HG03066 (cell line): Measurements from ENCODE around the gene BMPR1A.
"Not testable (repeated sequence)": the region's sequence is repeated elsewhere in the genome, so short reads cannot be mapped to it uniquely, and the experiment has no call there.

Experiments
- ATAC-seq: cut with Tn5 transposase; IDR thresholded peaks from one replicate; pipeline ENCODE4 v1.9.1; 2021; ENCODE audit warnings: low read depth; ENCODE audit not compliant: unreplicated experiment

BMPR1A gene

GRCh38 chr10:86931872-86932271 lies 175.5 kb downstream of the BMPR1A start:
- ATAC-seq: no peak

DNA sequence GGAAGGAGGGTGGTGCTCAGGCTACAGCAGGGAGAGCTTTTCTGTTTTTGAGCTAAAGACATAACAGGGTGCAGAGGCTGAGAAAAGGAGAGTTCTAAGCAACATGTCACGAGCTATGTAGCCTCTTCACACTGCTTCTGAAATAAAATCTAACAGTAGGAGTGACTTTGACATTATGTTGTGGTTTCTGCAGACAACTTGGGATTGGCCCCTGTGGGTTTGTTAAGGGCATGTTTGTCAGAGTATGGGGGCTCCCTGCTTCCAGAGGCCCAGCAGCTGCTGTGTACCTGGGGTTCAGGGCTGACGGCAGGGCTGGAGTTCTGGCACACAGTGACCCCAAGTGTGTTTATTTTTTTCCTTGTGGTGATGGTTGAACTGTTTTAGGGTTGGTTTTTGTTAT lies 176.3 kb downstream of the BMPR1A start:
- no peak for ATAC-seq

- not testable (repeated sequence) for ATAC-seq
Observed at GRCh38 chr10:86934162-86934711, 177.8 kb downstream of the BMPR1A start.

DNA sequence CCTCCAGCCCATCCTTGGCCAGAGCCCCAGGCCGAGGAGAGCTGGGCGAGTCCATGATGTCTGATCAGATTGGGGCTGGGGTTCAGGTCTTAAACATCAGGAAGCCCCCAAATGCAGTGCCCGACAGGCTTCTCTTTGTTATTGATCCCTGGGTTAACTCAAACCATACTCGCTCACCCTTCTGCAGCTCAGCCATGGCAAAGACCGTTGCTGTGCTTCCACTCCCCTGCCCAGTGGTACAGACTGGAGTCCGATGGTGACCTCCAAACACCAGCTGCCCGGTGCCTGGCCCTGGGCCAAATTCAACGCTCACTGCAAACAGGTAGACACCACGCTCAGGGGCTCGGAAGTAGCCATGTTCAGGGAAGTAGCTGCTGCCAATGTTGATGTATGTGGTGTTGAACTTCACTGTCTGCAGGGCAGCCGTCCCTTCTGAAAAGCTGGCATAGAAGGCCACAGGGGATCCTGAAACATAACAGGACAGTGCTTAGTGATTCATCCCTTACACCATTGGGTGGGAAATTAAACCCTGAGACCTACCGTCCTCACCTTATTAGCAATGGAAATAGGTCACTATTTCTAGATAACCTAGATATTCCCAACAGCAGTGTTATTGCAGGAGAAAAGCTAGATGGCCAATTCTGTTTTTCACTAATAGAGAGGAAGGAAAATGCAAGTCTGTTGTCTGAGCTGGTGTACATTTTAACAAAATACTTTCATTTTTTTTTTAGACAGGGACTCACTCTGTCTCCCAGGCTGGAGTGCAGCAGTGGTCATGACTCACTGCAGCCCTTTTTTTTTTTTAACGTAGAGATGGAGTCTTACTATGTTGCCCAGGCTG lies 180.5 kb downstream of the BMPR1A start:
- no peak for ATAC-seq

- ATAC-seq: no peak
Observed at GRCh38 chr10:86937502-86938154, 181.2 kb downstream of the BMPR1A start.

- no peak for ATAC-seq
Observed at GRCh38 chr10:86938260-86938659, 181.8 kb downstream of the BMPR1A start.

GRCh38 chr10:86940076-86940475 lies 183.7 kb downstream of the BMPR1A start:
- not testable (repeated sequence) for ATAC-seq

DNA sequence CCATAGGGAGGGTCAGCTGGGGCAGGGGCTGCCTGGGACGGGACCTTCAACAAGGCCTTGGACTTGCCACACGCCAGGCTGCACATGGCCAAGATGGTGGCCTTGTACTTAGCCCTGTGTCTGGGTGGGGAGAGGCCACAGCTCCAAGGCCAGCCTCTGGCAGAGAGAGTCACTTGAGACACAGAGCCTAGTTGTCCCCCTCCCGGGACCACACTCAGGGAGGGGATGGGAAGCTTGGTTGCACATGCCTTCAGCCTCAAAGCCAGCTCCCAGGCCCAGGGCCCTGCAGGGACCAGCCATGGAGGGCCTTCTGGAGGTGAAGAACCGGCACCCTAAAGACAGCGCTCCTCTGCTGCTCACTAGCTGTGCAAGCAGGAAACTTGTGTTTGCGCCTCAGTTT lies 184.3 kb downstream of the BMPR1A start:
- no peak for ATAC-seq

GRCh38 chr10:86941426-86941825 lies 185.0 kb downstream of the BMPR1A start:
- no peak for ATAC-seq

- ATAC-seq: no peak
Observed at GRCh38 chr10:86941991-86942421, 185.6 kb downstream of the BMPR1A start.

DNA sequence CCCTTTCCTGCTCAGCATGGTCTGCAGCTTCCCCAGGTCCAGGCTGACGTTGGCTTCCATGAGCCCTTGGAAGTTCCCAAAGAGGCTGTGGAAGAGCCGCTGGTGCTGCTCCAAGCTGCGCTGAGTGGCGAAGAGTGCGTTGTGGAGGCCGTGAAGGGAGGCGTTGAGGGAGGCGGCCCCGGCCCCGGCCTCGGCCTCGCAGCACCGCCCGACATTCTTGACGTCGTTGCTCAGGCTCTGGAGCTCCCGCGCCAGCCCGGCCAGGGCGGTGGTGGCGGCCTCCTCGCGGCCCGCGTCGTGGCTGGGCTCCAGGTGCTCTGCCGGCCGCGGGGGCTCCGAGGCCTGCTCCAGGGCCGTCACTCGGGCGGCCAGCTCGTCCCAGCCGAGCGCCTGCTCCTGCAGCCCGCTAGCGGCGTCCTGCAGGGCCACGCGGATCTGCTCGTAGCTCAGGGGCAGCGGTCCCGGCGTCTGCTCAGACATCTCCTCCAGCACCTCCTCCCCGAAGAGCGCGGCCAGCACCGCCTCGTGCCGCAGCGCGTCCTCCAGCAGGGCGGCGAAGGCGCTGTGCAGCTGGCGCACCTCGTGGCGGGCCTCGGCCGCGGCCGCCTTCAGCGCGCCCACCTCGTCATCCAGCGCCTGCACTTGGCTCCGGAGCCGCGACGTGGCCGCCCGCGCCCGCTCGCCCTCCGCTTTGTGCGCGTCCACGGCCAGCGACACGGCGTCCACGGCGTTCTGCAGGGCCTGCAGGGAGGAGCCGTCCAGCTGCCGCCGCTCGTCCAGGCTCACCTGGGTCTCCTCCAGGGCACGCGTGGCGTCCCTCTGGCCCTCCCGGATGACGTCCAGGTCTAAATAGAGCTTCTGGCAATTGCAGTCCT lies 186.3 kb downstream of the BMPR1A start:
- ATAC-seq: no peak

DNA sequence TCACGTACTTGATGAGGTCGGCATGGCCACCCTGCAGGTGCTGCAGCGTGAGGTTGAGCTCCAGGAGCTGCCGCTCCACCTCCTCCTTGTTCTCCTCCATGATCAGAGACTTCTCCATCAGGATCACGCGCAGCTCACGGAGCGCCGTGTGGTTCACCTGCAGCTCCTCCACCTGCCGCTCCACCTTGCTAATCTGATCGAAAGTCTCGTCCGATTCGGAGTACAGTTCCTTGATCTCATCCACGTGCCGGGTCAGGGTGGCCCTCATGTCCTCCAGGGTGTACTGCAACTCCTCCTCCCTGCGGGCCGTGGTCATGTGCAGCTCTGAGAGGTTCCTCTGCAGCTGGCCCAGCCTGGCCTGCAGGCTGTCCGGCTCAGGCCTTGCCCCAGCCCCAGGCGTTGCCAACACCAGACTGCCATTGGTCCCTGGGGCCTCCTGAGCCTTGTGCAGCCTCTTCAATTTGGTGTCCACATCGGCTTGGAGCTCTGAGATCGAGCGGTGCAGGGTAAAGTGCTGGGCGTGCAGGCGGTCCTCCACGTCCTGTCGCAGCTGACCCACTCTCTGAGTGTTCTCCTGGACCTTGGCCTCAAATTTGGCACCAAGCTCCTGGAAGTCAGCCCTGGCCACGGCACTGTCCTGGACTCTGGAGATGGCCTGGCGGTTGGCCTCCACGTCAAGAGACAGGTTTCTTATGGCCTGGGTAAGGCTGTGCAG lies 187.1 kb downstream of the BMPR1A start:
- ATAC-seq: no peak

GRCh38 chr10:86944031-86944419 lies 187.6 kb downstream of the BMPR1A start:
- no peak for ATAC-seq

GRCh38 chr10:86944471-86944870 lies 188.1 kb downstream of the BMPR1A start:
- no peak for ATAC-seq

DNA sequence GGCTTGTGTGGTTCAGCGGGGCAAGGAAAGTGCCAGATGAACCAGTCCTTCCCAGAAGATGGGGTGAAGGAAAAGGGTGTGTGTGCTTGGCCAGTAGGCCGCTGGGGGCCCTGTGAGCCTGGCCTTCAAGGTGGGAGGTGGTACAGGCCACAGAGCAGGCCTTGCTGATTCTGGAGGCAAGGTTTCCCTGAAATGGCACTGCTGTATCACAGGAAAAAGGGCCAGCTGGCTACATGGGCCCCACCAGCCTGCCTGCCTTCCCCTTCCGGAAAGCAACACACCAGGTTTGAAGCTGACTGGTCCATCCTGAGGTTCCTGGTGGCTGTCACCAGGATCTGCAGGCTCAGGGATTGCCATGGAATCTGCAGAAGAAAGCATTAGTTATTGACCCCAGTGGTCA lies 188.5 kb downstream of the BMPR1A start:
- no peak for ATAC-seq

GRCh38 chr10:86945361-86946212 lies 189.2 kb downstream of the BMPR1A start:
- ATAC-seq: no peak

DNA sequence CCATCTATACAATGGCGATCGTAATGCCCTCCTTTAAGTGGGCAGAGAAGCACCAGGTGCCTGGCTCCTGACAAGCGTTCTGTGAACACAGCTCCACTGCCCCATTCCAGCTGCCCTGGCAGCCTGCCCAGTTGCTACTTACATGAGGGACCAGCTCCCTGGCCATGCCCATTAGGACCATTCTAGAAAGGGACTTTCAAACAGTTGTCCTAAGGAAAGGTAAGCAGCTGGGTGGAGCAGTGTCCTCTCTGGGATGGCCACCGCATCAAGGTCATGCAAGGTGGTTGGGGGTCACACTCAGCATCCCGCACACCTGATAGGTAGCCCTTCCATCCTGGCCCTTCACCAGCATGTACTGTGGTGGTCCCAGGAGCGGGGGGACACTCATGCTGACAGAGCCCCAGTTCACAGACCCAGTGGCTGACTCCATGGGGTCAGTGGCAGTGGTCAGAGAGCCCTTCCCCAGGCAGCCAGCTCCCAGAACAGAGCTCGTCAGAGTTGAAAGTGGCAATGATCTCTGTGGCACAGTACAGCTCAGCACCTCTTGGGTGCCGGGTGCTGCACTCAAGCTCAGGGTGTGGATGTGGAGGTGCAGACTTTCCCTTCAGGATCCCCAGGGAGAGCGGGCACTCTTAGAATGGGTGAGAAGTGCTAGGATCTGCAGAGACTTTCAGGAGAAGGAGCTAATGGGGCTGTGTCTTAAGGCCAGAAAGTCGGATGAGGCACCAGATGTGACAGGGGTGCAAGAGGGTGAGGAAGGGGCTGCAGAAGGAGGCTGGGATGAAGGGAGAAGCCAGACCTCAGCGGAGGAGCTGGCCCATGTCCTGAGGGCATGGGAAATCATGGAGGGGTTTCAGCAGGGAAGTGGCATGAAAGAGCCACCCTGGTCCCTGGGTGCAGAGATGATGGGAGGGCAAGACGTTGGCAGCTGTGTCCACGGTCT lies 190.1 kb downstream of the BMPR1A start:
- no peak for ATAC-seq

GRCh38 chr10:86947806-86948205 lies 191.4 kb downstream of the BMPR1A start:
- ATAC-seq: not testable (repeated sequence)
